A204.1 (cell line): ENCODE data around the gene HOXB1.
"Not testable (repeated sequence)": the region's sequence is repeated elsewhere in the genome, so short reads cannot be mapped to it uniquely, and the experiment has no call there.

Experiments
- FAIRE-seq: peaks from 2 replicates; lab custom pipeline; 2012; peaks lifted over from hg19 to GRCh38; lab: Jason Lieb, UNC

HOXB1 gene

DNA sequence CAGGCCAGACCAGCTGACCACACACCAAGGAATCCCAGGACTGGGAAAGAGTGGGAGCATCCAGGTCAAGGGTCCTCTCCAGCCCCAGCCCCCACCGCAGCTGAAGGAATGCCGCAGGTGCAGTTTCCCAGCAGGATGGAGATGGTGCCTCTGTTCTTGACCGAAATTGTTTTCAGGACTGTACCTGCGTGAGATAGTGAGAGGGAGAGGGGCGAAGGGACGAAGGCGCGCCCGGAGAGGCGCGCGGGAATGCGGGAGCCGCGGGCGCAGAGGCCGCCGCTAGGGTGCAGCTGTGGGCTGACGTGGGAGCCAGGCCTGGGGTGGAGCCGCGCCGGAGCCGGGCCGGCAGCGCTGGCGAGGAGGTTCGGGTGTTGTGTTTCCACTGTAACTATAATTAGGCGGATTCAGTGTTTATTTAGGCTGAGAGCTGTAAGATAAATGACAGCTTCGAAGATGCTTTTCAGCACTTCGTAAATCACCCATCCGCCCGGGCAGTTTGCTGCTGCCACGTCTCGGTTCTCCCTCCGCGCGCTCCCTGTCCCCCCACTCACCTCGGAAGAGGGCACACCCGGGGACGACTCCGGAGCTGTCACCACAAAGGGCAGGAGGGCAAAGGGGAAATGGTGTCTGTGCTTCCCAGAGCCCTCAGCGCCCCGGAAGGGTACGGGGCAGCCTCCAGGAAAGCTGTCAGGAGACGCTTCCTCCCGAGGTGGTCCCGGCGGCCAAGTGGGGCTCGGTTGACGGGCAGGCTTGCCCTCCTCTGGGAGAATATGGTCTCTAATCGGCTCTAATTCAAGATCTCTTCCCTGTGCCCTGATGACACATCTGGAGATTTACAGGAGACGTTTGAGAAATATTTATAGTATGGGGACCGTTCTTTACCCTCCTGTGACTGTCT is 38.2 kb downstream of the HOXB1 start:
- no peak for FAIRE-seq

DNA sequence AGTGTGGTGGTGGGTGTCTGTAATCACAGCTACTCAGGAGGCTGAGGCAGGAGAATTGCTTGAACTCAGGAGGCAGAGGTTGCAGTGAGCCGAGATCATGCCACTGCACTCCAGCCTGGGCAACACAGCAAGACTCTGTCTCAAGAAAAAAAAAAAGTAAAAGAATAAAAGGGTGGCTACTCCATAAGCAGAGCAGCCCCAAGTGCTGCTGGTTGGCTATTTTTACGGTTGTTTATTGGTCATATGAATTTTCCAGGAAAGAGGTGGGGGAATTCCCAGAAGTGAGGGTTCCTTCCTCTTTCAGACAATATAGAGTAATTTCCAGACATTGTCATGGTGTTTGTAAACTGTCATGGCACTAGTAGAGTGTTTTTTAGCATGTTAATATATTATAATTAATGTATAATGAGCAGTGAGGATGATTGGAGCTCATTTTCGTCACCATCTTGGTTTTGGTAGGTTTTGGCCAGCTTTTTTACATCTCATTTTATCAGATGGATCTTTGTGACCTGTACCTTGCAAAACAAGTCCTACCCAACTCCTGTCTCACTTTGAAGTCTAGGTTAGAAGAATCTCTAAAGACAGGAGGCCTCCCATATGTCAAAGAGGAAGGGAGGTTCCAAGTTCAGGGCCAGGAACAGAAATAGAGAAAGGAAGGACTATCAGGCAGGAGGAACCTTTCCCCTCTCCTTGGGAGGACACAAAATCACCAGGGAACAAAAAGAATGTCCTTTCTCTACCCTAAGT is 39.1 kb downstream of the HOXB1 start:
- no peak for FAIRE-seq

DNA sequence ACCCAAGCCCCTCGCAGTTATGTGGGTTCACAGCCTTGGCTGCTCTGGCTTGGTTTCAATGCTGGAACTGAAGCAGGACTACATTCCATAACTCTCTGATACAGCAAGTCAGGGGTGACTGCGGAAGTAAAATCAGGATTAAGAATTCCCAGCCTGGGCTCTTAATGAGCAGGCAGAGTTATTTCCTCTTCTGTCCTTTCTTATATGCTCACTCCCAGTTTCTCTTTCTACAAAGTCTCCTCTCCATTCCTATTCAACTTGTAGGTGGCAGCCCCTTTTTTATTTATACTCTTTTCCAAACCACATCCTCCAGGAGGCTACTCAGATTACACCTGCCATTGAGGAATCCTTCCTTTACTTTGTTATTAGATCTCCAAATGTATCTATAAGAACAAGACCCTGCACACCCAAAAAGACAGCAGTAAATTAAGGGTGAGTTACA is 40.3 kb downstream of the HOXB1 start:
- FAIRE-seq, result no peak

DNA sequence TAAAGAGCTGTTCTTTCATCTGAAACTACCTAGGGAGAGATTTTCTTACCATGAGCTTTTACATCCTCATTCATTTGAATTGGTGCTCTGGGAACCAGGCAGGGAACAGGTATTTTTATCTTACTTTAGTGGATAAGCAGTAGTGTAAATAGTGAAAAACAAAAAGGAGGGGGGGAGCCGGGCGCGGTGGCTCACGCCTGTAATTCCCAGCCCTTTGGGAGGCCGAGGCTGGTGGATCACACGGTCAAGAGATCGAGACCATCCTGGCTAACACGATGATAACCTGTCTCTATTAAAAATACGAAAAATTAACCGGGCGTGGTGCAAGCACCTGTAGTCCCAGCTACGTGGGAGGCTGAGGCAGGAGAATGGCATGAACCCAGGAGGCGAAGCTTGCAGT is 41.0 kb downstream of the HOXB1 start:
- no peak for FAIRE-seq

DNA sequence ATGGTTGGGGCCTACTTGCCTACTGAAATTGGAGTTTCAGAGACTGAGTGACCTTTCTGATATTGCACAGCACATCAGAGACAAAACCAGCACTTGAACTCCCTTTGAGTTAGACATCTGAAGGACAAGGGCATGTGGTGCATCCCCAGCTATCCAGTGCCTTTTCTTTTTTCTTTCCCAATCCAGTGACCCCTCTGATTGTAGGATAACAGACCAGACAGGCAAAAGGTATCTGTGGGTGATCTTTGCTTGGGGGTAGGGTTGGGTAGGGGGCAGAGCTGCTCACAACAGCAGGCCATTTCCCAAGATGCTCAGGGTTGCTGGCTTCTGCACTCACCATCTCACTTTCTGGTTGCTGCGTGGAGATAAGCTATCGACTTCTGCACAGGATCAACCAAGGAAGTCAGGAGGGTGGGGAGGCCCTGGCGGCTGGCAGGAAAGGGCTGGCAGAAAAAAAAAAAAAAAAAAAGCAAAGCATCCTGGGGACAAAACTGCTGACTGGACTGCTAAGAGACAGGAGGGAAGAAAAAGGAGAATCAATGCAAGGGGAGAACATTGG is 42.2 kb downstream of the HOXB1 start:
- FAIRE-seq, result no peak

DNA sequence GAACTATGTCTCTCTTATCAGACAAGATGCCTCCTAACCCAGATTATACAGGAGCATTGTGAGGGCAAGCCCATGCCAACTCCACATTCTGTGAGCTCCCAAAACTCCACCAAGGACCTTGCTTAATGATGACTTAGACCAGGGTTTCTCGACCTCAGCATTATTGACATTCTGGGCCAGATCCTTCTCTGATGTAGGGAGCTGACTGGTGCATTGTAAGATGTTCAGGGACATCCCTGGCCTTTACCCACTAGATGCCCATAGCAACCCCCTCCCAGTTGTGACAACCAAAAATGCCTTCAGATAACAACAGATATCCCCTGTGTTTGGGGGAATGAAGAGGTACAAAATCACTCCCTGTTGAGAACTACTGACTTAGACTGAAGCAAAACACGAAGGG is 43.6 kb downstream of the HOXB1 start:
- no peak for FAIRE-seq

DNA sequence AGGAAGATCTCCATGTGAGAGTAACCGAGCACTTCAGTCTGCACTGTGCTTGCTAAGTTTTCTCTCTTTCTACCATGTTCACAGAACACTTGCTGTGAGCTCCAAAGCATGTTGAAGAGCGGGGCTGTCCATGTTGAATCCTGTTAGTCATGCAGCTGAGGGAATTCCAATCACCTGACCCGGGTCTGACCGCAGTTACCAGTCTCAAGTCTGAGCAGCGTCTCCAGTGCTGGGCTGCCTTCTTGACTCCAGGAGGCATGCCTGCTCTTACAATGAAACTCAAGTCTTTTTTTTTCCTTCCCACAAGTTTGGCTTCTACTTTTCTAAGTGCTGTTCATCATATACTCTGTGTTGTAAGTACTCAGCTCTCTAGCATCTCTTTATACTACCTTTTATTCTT is 44.3 kb downstream of the HOXB1 start:
- no peak for FAIRE-seq

DNA sequence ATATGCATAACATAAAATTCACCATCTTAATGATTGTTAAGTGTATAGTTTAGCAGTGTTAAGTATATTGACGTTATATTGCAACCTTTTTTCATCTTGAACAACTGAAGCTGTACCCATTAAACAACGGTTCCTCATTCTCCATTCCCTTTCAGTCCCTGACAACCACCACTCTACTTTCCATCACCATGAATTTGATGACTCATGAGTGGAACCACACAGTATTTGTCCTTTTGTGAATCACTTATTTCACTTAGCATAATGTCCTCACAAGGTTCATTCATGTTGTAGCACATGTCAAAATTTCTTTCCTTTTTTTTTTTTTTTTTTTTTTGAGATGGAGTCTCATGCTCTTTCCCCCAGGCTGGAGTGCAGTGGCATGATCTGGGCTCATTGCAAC is 46.0 kb downstream of the HOXB1 start:
- no peak for FAIRE-seq

DNA sequence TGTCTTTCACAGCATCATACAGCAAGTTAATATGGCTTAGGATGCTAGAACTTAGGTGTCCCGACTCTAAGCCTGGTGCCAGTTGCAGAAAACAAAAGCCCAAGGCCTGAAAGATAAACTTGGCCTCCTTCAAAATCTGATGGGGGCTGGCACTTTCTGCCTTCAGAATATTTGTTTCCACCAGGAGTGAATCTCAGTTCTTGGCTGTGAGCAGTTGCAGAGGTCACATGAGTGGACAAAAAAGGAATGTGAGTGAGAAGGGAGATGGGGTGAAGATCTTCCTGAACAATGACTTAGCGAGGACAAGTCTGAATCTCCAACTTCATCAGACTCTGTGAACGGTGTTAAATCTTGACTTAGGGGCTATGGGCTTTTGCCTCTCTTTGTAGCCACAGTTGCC is 46.6 kb downstream of the HOXB1 start:
- FAIRE-seq, result no peak

DNA sequence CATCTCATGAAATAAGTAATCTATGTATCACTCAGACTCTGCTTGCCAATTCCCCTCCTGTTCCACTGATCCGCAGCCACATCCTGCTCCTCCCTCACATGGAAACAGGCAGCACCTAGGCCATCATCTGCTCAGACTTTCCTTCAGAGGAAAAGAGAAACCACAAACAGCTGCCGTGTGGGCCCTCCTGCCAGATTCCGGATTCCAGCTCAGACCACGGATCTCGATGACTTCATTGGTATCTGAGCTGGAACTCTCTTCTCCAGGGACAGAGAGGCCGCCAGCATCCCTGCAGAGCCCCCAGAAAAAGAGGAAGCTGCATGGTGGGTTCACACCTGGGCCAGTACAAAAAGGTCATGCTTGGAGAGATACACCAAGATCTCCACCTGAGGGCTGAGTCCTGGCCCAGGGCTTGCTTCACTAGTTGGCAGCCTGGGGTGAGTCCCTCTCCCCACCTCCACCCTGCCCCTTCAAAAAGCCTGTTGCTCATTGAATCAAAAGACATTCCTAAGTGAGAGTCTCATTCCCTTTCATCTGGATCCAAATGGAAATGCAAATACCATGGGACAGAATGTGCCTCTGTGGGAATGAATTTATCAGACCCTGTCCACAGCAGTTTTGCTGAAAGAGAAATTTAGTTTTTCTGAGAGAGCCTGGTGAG is 47.2 kb downstream of the HOXB1 start:
- FAIRE-seq, result no peak

DNA sequence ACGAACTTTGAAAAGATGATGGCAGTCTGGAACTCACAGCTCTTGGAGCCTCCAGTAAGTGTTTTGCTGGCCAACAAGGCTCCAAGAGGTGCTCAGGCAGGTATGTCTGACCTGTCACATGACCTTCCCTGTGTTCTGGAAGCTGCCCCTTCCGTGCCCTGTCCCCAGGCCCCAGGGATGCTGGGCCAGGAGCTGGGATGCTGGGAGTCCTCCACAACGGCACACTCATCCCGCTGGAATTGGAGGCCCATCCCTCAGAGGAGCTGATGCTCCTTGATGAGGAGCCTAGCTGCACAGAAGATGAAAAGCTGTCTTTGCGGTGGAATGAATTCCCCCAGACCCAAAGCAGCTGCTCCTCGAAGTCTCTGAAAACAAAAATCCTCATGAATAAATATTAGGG is 47.8 kb downstream of the HOXB1 start:
- no peak for FAIRE-seq

DNA sequence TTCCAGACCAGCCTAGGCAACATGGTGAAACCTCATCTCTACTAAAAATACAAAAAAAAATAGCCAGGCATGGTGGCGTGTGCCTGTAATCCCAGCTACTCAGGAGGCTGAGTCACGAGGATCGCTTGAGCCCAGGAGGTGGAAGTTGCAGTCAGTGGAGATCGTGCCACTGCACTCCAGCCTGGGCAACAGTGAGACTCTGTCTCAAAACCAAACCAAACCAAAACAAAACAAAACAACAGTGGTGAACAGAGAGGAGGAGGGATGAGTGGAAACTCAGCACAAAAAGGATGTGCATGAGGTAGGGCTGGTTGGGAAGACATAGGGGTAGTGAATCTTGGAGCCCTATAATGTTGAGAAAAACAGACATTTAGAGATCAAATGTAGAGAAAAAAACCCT is 48.5 kb downstream of the HOXB1 start:
- FAIRE-seq, result not testable (repeated sequence)

DNA sequence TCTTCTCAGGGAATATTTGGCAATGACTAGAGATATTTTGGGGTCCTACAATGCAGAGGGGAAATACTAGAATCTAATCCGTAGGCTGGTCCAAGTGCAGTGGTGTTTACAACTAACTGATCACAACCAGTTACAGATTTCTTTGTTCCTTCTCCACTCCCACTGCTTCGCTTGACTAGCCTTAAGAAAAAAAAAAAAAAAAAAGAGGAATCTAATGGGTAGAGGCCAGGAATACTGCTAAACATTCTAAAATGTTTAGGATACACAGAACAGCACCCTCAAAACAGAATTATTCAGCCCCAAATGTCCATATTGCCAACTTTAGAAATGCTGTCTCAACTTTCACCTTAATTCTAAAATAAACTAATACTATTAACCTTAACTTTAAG is 51.8 kb downstream of the HOXB1 start:
- FAIRE-seq, result no peak
